Measurements from ENCODE around the gene GAL3ST1.
A peak's percentile ranks its signal among the peaks of the same experiment; 100 is the strongest.
"Not testable (repeated sequence)": the region's sequence is repeated elsewhere in the genome, so short reads cannot be mapped to it uniquely, and the experiment has no call there.

The GAL3ST1 gene, protein sequence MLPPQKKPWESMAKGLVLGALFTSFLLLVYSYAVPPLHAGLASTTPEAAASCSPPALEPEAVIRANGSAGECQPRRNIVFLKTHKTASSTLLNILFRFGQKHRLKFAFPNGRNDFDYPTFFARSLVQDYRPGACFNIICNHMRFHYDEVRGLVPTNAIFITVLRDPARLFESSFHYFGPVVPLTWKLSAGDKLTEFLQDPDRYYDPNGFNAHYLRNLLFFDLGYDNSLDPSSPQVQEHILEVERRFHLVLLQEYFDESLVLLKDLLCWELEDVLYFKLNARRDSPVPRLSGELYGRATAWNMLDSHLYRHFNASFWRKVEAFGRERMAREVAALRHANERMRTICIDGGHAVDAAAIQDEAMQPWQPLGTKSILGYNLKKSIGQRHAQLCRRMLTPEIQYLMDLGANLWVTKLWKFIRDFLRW

DNA sequence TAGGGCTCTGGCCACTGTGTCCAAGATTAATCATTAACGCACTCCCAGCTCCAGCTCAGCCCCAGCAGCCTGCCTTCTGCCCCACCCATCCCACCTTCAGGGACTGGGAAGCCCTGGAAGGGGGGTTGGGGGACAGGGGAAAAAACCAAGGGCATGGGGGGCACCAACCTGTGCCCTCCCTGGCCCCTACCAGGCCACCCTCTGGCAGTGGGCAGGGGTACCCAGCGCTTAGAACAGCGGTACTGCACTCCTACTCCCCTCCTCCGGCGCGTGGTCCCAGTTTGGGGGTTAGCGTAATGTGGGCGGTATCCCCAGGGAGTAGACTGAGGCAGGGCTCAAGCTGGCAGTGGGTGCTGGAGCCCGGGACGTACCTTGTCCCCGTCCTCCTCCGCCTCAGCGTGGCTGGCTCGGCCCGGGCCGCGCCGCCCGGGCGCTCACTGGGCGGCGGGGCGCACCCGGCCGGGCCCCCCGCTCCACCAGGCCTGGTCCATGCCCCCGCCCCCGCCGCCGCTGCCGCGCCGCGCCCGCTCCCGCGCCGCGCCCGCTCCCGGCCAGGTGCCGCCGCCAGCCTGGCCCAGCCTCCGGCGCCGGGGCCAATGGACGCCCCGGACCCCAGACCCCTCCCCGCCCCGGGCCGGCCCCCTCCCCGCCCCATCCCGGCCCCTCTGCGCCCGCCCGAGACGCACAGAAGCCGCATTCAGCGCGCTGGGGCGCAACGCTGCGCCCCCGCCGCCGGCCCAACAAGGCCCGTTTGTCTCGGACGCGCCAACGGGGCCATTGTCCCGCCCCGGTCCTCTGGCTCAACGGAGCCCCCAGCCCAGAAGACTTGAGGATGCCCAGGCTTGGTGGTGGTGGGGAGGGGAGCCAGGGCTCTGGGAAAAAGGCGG, at the start of gene GAL3ST1:
Gene GAL3ST1 (minus strand): TSS at position 571 of the 887 bp plus-strand sequence. CDS start 17,273 bp downstream, outside the sequence.
- DNase-seq: peak; percentile 15

DNA sequence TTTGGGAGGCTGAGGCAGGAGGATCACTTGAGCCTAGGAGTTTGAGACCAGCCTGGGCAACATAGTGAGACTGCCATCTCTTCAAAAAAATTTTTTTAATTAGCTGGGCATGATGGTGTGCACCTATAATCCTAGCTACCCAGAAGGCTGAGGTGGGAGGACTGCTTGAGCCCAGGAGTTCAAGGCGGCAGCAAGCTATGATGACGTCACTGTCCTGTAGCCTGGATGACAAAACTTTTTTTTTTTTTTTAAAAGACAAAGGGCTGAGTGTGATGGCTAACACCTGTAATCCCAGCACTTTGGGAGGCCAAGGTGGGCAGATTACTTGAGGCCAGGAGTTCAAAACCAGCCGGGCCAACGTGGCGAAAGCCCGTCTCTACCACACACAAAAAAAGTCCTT, 45.4 kb upstream of the GAL3ST1 start:
- DNase-seq: not testable (repeated sequence)

DNA sequence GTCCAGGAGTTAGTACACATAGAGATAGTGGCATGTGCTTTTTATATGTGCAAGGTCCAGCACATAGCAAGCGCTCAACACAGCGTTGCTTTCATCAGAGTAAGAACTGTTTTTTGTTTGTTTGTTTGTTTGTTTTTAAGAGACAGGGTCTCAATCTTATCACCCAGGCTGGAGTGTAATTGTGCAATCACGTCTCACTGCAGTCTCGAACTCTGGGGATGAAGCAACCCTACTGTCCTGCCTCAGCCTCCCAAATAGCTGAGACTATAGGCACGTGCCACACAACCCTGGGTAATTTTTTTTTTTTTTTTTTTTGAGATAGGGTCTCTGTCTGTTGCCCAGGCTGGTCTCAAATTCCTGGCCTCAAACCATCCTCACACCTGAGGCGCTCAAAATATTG, 43.4 kb upstream of the GAL3ST1 start:
- no peak for DNase-seq

- DNase-seq: no peak
These were observed 41.1 kb upstream of the GAL3ST1 start for GRCh38 chr22:30615543-30615954.

- DNase-seq: no peak
These were observed 40.4 kb upstream of the GAL3ST1 start for GRCh38 chr22:30614879-30615278.

DNA sequence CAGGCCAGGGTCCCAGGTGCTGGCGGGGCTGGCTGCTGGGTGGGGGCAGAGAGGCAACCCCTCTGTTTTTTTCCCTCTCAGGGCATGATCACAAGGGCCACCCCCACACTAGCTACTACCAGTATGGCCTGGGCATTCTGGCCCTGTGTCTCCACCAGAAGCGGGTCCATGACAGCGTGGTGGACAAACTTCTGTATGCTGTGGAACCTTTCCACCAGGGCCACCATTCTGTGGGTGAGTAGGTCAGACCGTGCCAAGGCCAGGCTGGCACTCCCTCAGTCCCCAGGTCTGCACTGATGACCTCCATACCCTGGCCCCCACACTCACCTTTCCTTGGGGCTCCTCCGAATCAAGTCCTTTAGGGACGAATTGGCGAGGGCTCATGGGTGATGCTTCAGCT, 39.8 kb upstream of the GAL3ST1 start:
- DNase-seq: no peak

DNA sequence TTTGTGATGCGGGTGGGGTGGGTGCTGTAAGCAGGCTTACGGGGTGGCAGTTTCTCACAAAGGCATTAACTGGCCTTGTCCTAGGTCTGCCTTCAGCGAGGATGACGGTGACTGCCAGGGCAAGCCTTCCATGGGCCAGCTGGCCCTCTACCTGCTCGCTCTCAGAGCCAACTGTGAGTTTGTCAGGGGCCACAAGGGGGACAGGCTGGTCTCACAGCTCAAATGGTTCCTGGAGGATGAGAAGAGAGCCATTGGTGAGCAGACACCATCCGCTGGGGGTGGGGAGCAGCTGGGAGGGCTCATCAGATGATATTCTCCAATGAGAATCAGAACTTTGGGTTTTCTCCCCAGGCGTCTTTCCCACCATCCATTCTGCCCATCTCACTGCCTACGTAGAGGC, 38.3 kb upstream of the GAL3ST1 start:
- no peak for DNase-seq

DNA sequence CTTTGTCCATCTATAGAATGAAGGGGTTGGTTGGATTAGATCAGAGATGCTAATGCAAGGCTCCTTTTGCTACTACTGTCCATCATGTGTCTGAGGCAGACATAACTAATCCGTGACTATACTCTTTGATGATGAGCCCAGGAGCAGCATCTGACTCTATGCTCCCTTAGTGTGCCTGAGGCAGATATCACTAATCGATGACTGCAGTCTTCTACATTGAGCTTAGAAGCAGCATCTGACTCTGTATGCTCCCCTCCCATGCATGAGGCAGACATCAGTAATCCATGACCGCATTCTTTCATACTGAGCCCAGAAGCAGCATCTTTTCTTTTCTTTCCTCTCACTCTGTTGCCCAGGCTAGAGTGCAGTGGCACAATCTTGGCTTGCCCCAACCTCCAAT, 36.7 kb upstream of the GAL3ST1 start:
- no peak for DNase-seq

GRCh38 chr22:30610299-30610698, 35.8 kb upstream of the GAL3ST1 start:
- DNase-seq: no peak

DNA sequence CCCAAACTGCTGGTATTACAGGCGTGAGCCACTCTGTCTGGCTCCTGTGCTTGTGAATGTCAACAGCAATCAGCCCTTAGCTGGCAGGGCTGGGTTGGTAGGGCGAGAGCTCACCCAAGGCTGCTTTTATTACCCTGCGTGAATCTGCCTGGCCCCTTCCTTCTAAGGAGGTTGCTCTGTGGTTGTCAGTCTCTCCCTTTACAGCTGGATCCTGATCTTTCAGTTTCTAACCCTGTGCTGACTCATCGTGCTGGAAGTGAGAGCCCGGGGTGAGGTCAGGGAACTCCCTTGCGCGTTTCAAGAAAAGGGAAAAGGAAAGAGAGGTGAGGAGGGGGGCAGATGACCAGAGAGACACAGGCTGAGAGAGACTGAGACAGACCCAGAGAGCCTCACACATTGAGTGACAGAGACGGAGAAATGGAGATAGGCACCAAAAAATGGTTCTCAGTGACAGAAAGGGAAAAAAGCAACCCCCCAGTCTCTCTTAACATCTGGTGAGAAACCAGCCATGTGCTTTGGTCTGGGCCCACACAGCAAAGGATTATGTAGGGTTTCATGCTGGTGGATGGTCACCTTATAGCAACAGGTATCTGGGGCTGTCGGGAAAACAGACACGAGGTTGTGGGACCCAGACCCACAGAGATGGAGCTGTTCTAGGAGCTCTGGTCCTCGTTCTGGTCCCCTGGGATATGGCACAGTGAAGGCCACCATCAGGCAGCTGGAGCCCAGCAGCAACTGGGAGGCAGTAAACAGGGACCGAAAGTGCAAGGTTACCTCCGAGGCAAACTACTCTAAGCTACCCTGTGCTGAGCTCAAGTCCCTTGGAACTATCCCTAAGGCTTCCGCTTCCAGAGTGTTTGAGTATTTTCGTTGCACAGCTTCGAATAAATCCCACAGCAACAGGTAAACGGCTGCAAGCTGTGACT, 35.1 kb upstream of the GAL3ST1 start:
- DNase-seq: no peak

- DNase-seq: no peak
These were observed 33.5 kb upstream of the GAL3ST1 start for GRCh38 chr22:30607939-30608338.

DNA sequence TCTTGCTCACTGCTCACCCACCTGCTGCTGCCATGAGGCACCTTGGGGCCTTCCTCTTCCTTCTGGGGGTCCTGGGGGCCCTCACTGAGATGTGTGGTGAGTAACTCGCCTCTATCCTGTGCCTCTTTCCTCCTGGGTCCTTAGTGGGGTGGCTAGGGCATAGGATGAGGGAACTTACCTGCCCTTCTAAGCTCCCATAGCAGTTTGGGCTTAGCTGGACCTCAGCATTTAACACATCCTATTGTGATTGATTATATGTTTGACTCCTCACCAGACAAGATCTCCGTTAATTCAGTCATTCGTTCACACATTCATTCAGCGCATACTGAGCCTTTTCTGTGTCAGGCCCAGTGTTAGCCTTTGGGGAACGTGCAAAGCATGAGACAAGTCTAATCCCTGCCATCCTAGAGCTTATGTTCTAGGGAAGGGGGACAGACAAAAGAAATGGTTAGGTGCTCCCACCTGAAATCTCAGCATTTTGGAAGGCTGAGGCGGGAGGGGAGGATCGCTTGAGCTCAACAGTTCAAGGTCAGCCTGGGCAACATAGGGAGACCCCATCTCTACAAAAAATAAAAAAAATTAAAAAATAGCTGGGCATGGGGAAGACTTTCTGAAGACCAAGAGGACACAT, 33.0 kb upstream of the GAL3ST1 start:
- no peak for DNase-seq

DNA sequence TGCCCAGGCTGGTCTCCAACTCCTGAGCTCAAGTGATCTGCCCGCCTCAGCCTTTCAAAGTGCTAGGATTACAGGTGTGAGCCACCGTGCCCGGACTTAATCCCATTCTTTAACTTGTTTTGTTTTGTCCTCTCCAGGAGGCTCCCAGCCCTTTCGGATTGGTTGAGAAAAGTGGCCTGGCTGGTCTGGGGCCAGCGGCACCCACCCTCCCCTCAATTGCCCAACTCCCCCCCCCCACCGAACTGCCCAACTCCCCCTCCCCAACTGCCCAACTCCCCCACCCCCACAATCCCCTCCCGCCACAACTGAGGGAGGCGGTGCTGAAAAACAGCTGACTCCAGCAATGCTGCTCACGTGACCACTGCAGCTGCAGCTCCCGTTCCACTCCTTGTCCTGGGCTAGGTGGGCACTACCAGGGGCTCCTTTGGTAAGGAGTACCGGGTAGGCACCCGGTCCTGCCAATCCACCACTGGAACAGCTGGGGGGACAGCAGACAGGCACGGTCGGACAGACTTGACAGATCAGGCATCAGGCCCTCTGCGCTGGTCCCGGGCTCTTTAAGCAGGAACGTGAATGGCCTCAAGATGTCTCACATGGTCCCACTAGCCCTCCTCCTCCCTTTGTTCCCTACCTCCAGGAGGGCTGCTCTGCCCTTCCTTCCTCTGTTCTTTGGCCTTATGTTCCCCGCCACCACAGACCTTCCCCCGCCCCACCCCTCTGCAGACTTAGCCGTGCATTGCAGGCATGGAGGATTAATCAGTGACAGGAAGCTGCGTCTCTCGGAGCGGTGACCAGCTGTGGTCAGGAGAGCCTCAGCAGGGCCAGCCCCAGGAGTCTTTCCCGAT, 32.2 kb upstream of the GAL3ST1 start, which contains the start of gene TCN2:
Gene TCN2 (plus strand): TSS at position 720 of the 845 bp plus-strand sequence. CDS start 158 bp downstream, outside the sequence.
- DNase-seq: peak; percentile 82

DNA sequence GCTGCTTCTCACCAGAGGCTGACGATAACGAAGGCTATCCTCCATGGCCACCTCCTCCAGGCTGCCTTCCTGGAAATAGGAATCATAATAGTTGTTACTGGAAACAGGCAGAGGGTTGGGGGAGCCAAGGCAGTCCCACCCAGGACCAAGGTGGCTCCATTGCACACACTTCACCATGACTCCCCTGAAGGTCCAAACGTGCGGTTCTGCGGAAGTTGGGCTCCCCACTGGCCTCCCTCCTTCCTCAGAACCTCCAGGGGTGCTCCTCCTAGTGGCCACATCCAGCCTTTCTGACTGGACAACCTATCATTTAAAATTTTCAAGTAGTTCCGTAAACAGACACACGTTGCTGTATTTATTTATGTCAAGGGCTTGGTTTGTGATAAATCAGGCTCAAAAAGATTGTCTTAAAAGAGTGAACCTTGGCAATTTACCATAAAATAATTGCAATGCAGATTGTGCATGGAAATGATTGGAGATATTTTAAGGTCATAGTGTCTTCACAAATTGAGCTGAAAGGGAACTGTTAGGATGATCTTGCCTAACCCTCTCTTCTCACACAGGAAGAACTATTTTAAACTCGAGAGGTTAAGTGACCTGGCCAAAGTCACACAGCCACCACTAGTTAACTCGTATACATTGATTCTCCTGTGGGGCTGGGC, 31.1 kb upstream of the GAL3ST1 start:
- DNase-seq: peak; percentile 11

GRCh38 chr22:30604723-30605122, 30.3 kb upstream of the GAL3ST1 start:
- no peak for DNase-seq

GRCh38 chr22:30603801-30604200, 29.3 kb upstream of the GAL3ST1 start:
- no peak for DNase-seq

GRCh38 chr22:30602049-30602448, 27.6 kb upstream of the GAL3ST1 start:
- no peak for DNase-seq

DNA sequence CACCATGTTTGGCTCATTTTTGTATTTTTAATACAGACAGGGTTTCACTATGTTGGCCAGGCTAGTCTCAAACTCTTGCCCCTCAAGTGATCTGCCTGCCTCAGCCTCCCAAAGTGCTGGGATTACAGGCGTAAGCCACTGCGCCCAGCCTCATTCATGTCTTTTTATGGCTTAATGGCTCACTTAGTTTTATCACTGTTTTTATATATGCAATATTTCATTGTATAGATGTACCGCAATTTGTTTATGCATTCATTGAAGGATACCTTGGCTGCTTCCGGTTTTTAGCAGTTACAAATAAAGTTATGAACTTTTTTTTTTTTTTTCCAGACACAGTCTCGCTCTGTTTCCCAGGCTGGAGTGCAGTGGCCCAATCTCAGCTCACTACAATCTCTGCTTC, 27.0 kb upstream of the GAL3ST1 start:
- no peak for DNase-seq

DNA sequence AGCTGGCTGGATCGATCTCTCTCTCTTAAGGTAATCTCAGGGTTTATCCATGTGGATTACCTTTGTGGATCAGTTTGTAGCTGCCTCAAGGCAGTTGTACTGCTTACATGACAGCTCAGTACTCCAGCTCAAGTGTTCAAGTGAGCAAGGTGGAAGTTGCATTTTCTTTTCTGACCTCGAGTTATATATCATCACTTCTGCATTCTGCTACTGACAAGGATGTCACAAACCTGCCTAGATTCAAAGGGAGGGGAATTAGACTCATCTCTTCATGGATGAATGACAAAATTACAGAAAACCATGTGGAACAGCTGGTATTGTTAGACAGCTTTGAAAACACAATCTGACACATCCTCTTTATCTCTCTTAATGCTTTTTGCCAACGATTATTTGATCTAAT, 26.5 kb upstream of the GAL3ST1 start:
- DNase-seq: no peak

DNA sequence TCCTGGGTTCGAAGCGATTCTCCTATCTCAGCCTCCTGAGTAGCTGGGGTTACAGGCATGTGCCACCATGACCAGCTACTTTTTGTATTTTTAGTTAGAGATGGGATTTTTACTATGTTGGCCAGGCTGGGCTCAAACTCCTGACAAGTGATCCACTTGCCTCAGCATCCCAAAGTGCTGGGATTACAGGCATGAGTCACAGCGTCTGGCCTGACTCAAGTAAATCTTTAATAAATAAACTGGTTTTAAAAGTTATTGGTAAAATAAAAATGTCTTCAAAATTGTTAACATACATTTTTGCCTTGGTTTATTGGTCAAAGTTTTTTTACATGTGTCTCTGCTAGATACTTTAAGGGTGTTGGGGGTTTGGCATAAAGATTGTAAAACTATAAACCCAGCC, 24.5 kb upstream of the GAL3ST1 start:
- no peak for DNase-seq

DNA sequence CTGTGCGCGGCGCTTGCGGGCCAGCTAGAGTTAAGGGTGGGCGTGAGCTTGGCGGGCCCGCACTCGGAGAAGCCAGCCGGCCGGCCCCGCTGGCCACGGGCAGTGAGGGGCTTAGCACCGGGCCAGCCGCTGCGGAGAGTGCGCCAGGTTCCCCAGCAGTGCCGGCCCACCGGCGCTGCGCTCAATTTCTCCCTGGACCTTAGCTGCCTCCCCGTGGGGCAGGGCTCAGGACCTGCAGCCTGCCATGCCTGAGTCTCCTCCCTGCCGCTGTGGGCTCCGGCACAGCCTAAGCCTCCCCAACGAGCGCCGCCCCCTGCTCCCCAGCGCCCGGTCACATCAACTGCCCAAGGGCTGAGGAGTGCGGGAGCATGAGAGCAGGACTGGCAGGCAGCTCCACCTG, 22.4 kb upstream of the GAL3ST1 start:
- DNase-seq: peak; percentile 25

Data from NCI-H2227 treated with DMSO at 0.1 percent for 48 hours (cell line).